GM12892 (cell line): ENCODE results near the gene MYL12A.
"Not testable (repeated sequence)": the region's sequence is repeated elsewhere in the genome, so short reads cannot be mapped to it uniquely, and the experiment has no call there.

Experiments used
- POLR2A ChIP-seq: IDR thresholded peaks from 2 replicates; pipeline ENCODE4 v1.6.1; 2011; ENCODE audit warnings: low read depth, low read length, control low read depth
- POLR2AphosphoS5 ChIP-seq: IDR thresholded peaks from 2 replicates; pipeline ENCODE4 v1.6.1; 2011; ENCODE audit warnings: low read depth, low read length, control low read depth

- TF ChIP-seq POLR2AphosphoS5, POLR2A: not testable (repeated sequence)
These were observed 30.1 kb downstream of the MYL12A start for GRCh38 chr18:3277643-3278213.
